SK-MEL-5 (cell line): Measurements from ENCODE around the gene RHBDF1. TPM values are rescaled to one million over a fixed set of nuclear protein-coding genes. Genes with fewer than 3 reads are reported as not detected.

Source experiments
- DNase-seq: peaks from one replicate; pipeline ENCODE4 v3.0.0-alpha.2; 2016; ENCODE audit warnings: low read depth, low spot score
- in situ Hi-C: cut with HindIII; loops from 2 replicates; pipeline ENCODE4 v1.10.0; 2016; ENCODE audit warnings: low sequenced_read_pairs, high pct_unique_total_duplicates, low pct_unique_long_range_greater_than_20kb
- polyA plus RNA-seq, 2 experiments: library from polyadenylated mRNA; depleted of rRNA; stranded (reverse); fragments of >200 nt; gene quantifications; 2 replicates each; pipeline ENCODE4 v1.2.3, GENCODE V29; 2015
- total RNA-seq: library from RNA; depleted of rRNA; stranded (reverse); fragments of >200 nt; shearing (Covaris generic); gene quantifications from 2 replicates; pipeline ENCODE4 v1.2.3, GENCODE V29; 2014; rRNA removed

The RHBDF1 gene, protein sequence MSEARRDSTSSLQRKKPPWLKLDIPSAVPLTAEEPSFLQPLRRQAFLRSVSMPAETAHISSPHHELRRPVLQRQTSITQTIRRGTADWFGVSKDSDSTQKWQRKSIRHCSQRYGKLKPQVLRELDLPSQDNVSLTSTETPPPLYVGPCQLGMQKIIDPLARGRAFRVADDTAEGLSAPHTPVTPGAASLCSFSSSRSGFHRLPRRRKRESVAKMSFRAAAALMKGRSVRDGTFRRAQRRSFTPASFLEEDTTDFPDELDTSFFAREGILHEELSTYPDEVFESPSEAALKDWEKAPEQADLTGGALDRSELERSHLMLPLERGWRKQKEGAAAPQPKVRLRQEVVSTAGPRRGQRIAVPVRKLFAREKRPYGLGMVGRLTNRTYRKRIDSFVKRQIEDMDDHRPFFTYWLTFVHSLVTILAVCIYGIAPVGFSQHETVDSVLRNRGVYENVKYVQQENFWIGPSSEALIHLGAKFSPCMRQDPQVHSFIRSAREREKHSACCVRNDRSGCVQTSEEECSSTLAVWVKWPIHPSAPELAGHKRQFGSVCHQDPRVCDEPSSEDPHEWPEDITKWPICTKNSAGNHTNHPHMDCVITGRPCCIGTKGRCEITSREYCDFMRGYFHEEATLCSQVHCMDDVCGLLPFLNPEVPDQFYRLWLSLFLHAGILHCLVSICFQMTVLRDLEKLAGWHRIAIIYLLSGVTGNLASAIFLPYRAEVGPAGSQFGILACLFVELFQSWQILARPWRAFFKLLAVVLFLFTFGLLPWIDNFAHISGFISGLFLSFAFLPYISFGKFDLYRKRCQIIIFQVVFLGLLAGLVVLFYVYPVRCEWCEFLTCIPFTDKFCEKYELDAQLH
- total RNA-seq, result 5.9 and 7.9 TPM in 2 replicates
- polyA plus RNA-seq (2015; cell fraction: cytosol; rRNA removed), result 9.4 and 12.3 TPM in 2 replicates
- 111 and 122 TPM in 2 replicates for polyA plus RNA-seq (2015; cell fraction: nucleus; rRNA removed)

- in situ Hi-C loops, result no loop called here
- peak; percentile 37 for DNase-seq
These were observed at the start of gene RHBDF1 for GRCh38 chr16:72561-73548. Gene RHBDF1, minus strand, starts transcription at chr16:72631. Its CDS starts 7,616 bp downstream, at chr16:65015.

GRCh38 chr16:120756-121155, 48.3 kb upstream of the RHBDF1 start:
- DNase-seq, result no peak
- in situ Hi-C loops, result no loop called here

GRCh38 chr16:119835-120491, 47.5 kb upstream of the RHBDF1 start:
- DNase-seq, result no peak
- in situ Hi-C loops, result no loop called here

GRCh38 chr16:119295-119694, 46.9 kb upstream of the RHBDF1 start:
- in situ Hi-C loops, result no loop called here
- DNase-seq, result no peak

DNA sequence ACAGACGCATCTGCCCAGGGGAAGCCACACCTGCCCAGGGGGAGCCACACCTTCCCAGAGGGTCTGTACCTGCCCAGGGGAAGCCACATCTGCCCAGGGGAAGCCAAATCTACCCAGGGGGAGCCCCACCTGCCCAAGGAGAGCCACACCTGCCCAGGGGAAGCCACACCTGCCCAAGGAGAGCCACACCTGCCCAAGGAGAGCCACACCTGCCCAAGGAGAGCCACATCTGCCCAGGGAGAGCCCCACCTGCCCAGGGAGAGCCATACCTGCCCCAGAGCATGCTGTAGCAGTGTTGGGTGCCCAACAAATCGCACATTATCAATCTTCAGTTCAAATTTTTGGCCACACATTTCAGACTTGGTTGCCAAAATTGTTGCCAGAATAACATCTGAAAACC, 46.4 kb upstream of the RHBDF1 start:
- in situ Hi-C loops, result no loop called here
- no peak for DNase-seq

DNA sequence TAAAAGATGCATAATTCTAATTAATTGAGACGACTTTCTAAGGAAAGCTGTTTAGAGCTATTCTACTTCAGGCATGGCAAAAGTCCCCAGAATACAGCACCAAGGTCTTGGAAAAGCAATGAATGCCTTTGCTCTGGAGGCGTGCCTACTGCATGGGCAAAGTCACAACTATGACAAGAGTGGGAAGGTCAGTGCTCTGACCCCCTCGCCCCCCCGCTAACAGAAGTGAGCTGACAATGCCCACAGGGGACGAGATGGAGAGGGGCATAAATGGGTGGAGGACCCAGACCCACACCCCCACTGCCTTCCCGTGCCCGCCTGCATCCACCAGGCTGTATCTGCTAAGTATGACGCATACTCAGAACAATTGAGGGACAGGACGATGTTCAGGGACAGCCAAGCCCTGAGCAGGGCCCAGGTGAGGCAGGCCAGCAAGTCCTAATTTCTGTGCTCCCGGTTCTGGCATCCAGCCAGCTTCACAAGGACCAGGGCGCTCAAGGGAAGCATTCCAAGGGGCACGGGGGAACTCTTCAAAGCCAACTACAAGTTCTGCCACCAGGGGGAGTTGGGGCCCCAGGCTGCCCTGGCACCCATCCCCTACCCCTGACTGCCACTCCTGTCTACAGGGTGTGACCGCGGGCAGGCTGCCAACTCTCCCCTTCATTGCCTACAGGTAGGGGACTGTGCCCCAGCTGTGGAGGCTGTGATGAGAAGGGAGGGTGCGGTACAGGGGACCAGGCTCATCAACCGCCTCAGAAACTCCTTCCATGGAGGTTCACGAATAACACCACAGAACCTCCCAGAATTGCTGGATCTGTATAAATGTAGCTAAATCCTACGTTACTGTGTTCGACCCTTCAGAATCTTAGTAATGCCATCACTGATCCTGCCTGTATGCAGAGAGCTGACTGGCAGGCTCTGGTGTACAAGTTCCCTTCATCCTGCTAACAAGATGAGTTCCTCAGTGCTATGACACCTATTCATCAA, 45.2 kb upstream of the RHBDF1 start:
- in situ Hi-C loops, result no loop called here
- DNase-seq, result peak; percentile 74

- no peak for DNase-seq
- in situ Hi-C loops, result no loop called here
These were observed 43.6 kb upstream of the RHBDF1 start for GRCh38 chr16:116015-116414.

DNA sequence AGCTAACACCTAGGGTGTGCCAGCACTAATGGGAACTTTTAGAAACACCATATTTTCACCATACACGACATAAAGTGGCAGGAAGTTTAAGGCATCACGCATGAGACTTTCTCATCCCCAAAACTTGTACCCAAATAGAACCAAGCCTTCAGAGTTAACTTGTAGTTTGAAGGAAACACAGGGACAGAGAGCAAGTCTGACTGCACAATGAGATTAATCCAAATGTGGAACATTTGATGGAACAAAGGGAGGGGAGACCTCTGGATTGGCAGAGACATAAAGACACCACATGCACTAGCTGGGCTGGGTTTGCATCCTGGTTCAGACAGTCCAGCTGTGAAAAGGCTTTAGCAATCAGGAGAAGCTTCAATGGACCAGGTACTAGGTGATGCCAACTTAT, 41.9 kb upstream of the RHBDF1 start:
- in situ Hi-C loops, result no loop called here
- DNase-seq, result no peak

DNA sequence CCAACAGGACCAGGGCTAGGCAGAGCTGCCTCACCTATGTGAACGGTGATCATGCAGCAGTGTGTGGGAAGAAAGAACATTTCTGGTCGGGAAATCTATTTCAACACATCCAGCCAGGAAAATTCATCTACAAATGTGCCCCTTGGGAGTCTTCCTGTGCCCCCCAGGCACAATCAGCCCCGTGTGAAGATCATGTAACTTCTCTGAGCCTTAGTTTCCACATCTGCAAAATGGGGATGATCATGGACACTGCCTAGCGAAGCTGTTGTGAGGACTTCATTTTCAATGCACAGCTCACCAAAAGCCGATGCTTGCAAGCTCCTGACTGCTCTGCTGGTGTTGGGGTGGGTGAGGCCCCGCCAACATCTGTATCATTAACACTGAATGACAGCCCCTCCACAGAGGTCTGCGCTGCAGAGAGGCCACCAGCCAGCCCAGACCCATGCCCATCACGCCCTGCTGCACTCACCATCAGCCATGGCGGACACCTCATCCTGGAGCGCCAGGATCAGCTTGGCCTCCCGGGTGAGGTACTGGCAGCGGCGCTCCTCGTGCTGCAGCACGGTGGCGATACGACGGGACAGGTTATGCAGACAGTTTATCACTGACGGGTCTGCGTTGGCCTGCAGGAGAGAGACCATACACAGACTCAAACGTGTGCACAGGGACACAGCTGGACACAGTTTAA, 39.9 kb upstream of the RHBDF1 start:
- in situ Hi-C loops, result no loop called here

DNA sequence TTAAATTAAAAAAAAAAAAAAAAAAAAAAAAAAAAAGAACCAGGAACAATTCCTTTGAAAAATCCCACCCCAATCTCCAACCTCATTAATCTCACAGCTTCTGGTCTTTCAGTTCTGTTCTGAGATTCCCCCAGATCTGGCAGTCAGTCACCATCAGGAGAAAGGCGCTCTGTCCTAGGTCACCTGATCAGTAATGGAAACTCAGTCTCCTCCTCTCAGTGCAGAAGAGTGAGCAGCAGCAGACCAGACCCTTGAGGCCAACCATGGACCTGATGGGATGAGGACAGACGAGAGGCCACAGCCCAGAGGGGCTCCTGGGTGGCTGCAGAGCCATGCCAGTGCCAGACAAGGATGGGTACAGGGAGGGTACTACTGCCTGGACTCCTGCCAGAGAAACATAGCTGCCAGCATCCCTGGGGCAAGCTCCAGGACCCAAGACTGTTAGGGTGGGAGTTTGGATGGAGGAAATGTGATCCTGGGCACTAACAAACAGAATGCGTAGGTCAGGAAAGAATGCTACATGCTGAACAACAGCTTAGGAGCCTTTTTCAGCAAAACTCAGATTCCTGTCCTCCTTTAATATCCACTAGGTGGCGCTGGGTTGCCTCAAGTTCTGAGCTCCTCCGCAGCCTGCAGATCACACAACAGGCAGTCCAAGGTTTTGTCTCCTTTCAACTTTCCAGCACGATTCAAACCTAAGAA, 34.3 kb upstream of the RHBDF1 start:
- DNase-seq, result peak; percentile 76
- in situ Hi-C loops, result no loop called here

More for the DNA sequence above, 39.9 kb upstream of the RHBDF1 start:
- DNase-seq, result no peak

DNA sequence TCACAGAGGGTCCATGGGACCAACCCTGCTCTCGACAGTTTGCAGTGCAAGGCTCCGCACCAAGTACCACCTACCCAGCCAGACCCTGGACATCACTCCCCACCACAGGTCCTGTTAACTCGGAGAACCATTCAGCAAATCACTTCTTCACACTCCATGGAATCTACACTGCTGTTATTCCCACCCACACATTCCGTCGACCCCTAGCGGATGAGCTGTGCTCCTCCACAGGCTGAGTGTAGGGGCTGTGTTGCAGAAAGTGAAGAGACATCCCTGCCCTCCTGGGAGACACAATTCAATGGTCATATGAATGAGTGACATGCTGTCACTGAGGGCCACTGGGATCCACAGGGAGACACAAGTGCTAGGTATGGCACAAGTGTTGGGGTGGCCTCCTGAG, 33.1 kb upstream of the RHBDF1 start:
- DNase-seq, result no peak
- in situ Hi-C loops, result no loop called here

DNA sequence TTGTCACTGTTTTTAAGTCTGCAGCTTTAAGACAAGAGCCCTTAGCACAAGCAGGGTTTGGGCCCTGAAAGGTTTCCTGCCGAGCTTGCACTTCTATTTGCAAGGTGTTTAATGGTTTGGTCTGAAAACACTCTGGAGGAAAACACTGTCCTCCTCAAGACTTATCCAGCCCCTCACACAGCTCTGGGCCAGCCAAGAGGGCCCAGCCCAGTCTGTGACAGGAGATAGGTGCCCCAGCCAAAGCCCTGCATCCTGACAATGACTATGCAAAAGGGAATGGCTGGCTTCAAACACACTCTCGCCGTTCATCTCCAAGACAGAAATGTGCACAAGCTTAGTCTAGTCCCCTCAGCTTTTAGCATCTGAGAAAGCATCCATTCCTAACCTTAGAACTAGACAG, 32.5 kb upstream of the RHBDF1 start:
- in situ Hi-C loops, result no loop called here
- DNase-seq, result no peak

DNA sequence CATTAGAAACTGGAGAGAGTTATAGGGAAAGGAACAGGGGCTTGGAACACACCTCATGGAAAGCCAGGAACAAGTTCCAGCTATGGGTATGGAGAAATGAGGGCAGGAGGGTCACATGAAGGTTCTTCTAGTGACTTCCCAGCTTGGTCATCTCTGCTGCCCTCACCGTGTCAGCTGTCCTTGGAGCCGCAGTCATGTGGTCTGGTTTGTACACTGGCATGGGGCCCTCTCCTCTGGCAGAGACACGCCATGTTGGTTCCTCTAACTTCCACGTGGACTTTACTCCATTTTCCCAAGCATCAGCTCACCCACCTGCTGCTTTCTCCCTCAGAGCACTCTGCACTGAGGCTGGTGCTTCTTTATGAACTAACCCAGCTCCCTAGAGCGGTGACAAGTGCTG, 31.9 kb upstream of the RHBDF1 start:
- DNase-seq, result no peak
- in situ Hi-C loops, result no loop called here

GRCh38 chr16:102060-102855, 29.8 kb upstream of the RHBDF1 start:
- peak; percentile 91 for DNase-seq
- in situ Hi-C loops, result no loop called here
